B cell (primary cell): ENCODE measurements around the gene GPR35.

ENCODE experiments used
- CTCF ChIP-seq: fragments of 200-600 bp; IDR thresholded peaks from one replicate; pipeline ENCODE4 v1.8.0; 2022; ENCODE audit warnings: antibody characterized with exemption, mild to moderate bottlenecking
- EZH2 ChIP-seq: IDR thresholded peaks from 2 replicates; pipeline ENCODE4 v1.6.1; 2012; ENCODE audit warnings: borderline replicate concordance, low read depth, mild to moderate bottlenecking, moderate library complexity, low read length; ENCODE audit not compliant: insufficient read depth, poor library complexity, severe bottlenecking

- TF ChIP-seq CTCF (no peak), EZH2 (no peak)
Measured at GRCh38 chr2:240632306-240632721, 7.0 kb downstream of the GPR35 start.
